ENCODE data around the gene NME7.

The NME7 gene

GRCh38 chr1:169137357-169137756 lies 230.2 kb downstream of the NME7 start:
- Histone ChIP-seq H3K9ac (ENCODE audit: low read length) (no peak overlapping the region), H3K27me3 (ENCODE audit: low read depth, low read length) (no peaks in the 10 kb centered on the region), H3K79me2 (ENCODE audit: low read length) (peaks cover 3% of the 10 kb centered on the region; the same call in 1 of the 2 replicates), H4K20me1 (ENCODE audit: insufficient read depth, low read length) (peaks cover 5% of the 10 kb centered on the region; the same call in 1 of the 2 replicates), H3K4me3 (ENCODE audit: low read length) (no peak overlapping the region), H3K27ac (ENCODE audit: low read length) (0 out of 2 replicates have a peak overlapping the region, but pooled peaks have one; percentile 1), H3K4me1 (ENCODE audit: low read length) (peaks cover 84% of the 10 kb centered on the region), H3K4me2 (ENCODE audit: low read length) (no peak overlapping the region), H3K36me3 (replicated peaks; ENCODE audit: low read depth, low read length) (peaks cover 32% of the 10 kb centered on the region), H2AFZ (ENCODE audit: low read depth, low read length) (no peak overlapping the region), H3K9me3 (ENCODE audit: insufficient read depth, low read length) (no peaks in the 10 kb centered on the region)
- TF ChIP-seq, protein P1, sequence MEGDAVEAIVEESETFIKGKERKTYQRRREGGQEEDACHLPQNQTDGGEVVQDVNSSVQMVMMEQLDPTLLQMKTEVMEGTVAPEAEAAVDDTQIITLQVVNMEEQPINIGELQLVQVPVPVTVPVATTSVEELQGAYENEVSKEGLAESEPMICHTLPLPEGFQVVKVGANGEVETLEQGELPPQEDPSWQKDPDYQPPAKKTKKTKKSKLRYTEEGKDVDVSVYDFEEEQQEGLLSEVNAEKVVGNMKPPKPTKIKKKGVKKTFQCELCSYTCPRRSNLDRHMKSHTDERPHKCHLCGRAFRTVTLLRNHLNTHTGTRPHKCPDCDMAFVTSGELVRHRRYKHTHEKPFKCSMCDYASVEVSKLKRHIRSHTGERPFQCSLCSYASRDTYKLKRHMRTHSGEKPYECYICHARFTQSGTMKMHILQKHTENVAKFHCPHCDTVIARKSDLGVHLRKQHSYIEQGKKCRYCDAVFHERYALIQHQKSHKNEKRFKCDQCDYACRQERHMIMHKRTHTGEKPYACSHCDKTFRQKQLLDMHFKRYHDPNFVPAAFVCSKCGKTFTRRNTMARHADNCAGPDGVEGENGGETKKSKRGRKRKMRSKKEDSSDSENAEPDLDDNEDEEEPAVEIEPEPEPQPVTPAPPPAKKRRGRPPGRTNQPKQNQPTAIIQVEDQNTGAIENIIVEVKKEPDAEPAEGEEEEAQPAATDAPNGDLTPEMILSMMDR (IDR thresholded peaks at IDR 0.05; ENCODE audit: low read depth, low read length): peak; percentile 16; the same call in 1 of the 2 replicates
- no peak for TF ChIP-seq EZH2phosphoT487 (IDR thresholded peaks at IDR 0.05; ENCODE audit: low read depth)

DNA sequence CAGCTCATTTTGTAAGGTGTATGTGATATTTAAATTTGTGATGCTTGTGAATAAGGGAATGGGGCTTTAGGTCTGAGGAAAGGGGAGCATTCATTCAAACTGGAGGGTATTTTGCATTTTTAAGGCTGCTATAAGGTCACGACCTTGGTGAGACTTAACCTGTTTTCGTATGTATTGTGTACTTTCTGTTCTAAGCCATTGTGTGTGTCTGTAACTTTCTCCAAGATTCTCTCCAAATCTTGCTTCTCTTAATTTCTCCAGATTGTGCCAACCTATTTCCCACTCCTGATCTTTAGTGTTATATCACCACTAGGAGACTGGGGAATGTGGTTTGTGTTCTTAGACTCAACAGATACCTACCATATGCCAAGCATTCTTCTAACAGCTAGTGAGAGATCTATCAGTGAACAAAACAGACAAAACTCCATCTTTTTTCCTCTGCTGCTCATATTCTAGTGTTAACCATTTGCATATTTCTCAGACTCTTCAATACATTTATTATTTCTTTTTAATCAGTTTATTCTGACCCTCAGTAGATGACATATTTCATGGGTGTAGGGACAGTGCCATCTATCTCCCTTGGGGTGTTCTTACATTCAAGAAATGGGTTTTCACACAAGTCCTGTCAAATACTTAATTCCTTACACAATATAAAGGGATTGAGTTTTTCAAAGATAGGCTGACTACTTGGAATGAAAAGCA lies 233.6 kb downstream of the NME7 start:
- peak overlapping the region; percentile 18 for H3K4me2 ChIP-seq (ENCODE audit: low read length)
- H3K4me3 ChIP-seq (ENCODE audit: low read length): no peak overlapping the region
- no peaks in the 10 kb centered on the region for H3K27me3 ChIP-seq (ENCODE audit: low read depth, low read length)
- peaks cover 8% of the 10 kb centered on the region; the same call in 1 of the 2 replicates for H3K79me2 ChIP-seq (ENCODE audit: low read length)
- H3K36me3 ChIP-seq (replicated peaks; ENCODE audit: low read depth, low read length): peaks cover 56% of the 10 kb centered on the region
- H2AFZ ChIP-seq (ENCODE audit: low read depth, low read length): no peak overlapping the region
- no peaks in the 10 kb centered on the region for H3K9me3 ChIP-seq (ENCODE audit: insufficient read depth, low read length)
- peak overlapping the region; percentile 22 for H3K27ac ChIP-seq (ENCODE audit: low read length)
- H4K20me1 ChIP-seq (ENCODE audit: insufficient read depth, low read length): peaks cover 17% of the 10 kb centered on the region
- H3K9ac ChIP-seq (ENCODE audit: low read length): no peak overlapping the region
- TF ChIP-seq, protein P1 (IDR thresholded peaks at IDR 0.05; ENCODE audit: low read depth, low read length): peak; percentile 89
- TF ChIP-seq EZH2phosphoT487 (IDR thresholded peaks at IDR 0.05; ENCODE audit: low read depth): no peak
- H3K4me1 ChIP-seq (ENCODE audit: low read length): peaks cover 73% of the 10 kb centered on the region

- Histone ChIP-seq H3K27me3 (ENCODE audit: low read depth, low read length) (no peaks in the 10 kb centered on the region), H3K4me1 (ENCODE audit: low read length) (peaks cover 73% of the 10 kb centered on the region), H3K79me2 (ENCODE audit: low read length) (peaks cover 11% of the 10 kb centered on the region; the same call in 1 of the 2 replicates), H3K36me3 (replicated peaks; ENCODE audit: low read depth, low read length) (peaks cover 63% of the 10 kb centered on the region), H3K27ac (ENCODE audit: low read length) (peak overlapping the region; percentile 22), H2AFZ (ENCODE audit: low read depth, low read length) (no peak overlapping the region), H4K20me1 (ENCODE audit: insufficient read depth, low read length) (peaks cover 24% of the 10 kb centered on the region), H3K4me2 (ENCODE audit: low read length) (peak overlapping the region; percentile 18; the same call in 1 of the 2 replicates), H3K9ac (ENCODE audit: low read length) (0 out of 2 replicates have a peak overlapping the region, but pooled peaks have one; percentile 9), H3K9me3 (ENCODE audit: insufficient read depth, low read length) (no peaks in the 10 kb centered on the region), H3K4me3 (ENCODE audit: low read length) (no peak overlapping the region)
- TF ChIP-seq, protein P1 (IDR thresholded peaks at IDR 0.05; ENCODE audit: low read depth, low read length): no peak
- TF ChIP-seq EZH2phosphoT487 (IDR thresholded peaks at IDR 0.05; ENCODE audit: low read depth): no peak
Measured at GRCh38 chr1:169133228-169133576, 234.4 kb downstream of the NME7 start.

GRCh38 chr1:169132512-169133227 lies 234.9 kb downstream of the NME7 start:
- Histone ChIP-seq H3K79me2 (ENCODE audit: low read length) (peaks cover 11% of the 10 kb centered on the region; the same call in 1 of the 2 replicates), H3K27me3 (ENCODE audit: low read depth, low read length) (no peaks in the 10 kb centered on the region), H3K4me2 (ENCODE audit: low read length) (peak overlapping the region; percentile 23), H3K27ac (ENCODE audit: low read length) (peak overlapping the region; percentile 22), H3K9me3 (ENCODE audit: insufficient read depth, low read length) (no peaks in the 10 kb centered on the region), H3K4me3 (ENCODE audit: low read length) (no peak overlapping the region), H2AFZ (ENCODE audit: low read depth, low read length) (no peak overlapping the region), H4K20me1 (ENCODE audit: insufficient read depth, low read length) (peaks cover 24% of the 10 kb centered on the region), H3K4me1 (ENCODE audit: low read length) (peaks cover 68% of the 10 kb centered on the region), H3K9ac (ENCODE audit: low read length) (peak overlapping the region; percentile 9; the same call in 1 of the 2 replicates), H3K36me3 (replicated peaks; ENCODE audit: low read depth, low read length) (peaks cover 67% of the 10 kb centered on the region)
- TF ChIP-seq, protein P1 (IDR thresholded peaks at IDR 0.05; ENCODE audit: low read depth, low read length): no peak
- no peak for TF ChIP-seq EZH2phosphoT487 (IDR thresholded peaks at IDR 0.05; ENCODE audit: low read depth)

All from OCI-LY3 (cell line).